Ovary (tissue), 3 donors: ENCODE measurements around the gene MOB3B.

Experiments used
- CTCF ChIP-seq, 3 donors: fragments of 450-650 bp in 2 of 3; fragments of 200-600 bp in 1 of 3; IDR thresholded peaks; one replicate each; pipeline versions ENCODE4 v1.5.1 to v1.8.0; 2016 to 2022; ENCODE audit warnings: antibody characterized with exemption in 3 of 3, mild to moderate bottlenecking in 1 of 3
- EP300 ChIP-seq: sonication (generic); formaldehyde crosslinking; IDR thresholded peaks from one replicate; pipeline ENCODE4 v1.6.1; 2017; ENCODE audit warnings: antibody characterized with exemption
- POLR2A ChIP-seq: fragments of 450-650 bp; IDR thresholded peaks from one replicate; pipeline ENCODE4 v1.6.1; 2017; ENCODE audit warnings: antibody characterized with exemption, mild to moderate bottlenecking, moderate library complexity
- donor health status: DM: no; HTN: no; CAD: no.

GRCh38 chr9:27542508-27542907 lies 12.9 kb upstream of the MOB3B start:
- TF ChIP-seq EP300 = no peak
- no peak for TF ChIP-seq POLR2A
- TF ChIP-seq CTCF (IDR thresholded peaks at IDR 0.05) = no peak
